C4-2B (cell line): ENCODE measurements around the gene PYROXD2.
A peak's percentile ranks its signal among the peaks of the same experiment; 100 is the strongest.

Experiments
- H3K27ac ChIP-seq: fragments of 450-650 bp; 2 replicates; pipeline ENCODE4 v1.5.1; 2017
- CTCF ChIP-seq: fragments of 450-650 bp; conservative IDR thresholded peaks from 2 replicates; pipeline ENCODE4 v1.5.1; 2017; ENCODE audit warnings: mild to moderate bottlenecking
- ZFX ChIP-seq: fragments of 450-650 bp; IDR thresholded peaks from 2 replicates; pipeline ENCODE4 v1.6.1; 2017

PYROXD2 gene

GRCh38 chr10:98367604-98368451 lies 47.2 kb downstream of the PYROXD2 start:
- no peak for TF ChIP-seq CTCF
- TF ChIP-seq ZFX, result no peak
- H3K27ac ChIP-seq, result no peak overlapping the region

GRCh38 chr10:98366062-98366530 lies 48.9 kb downstream of the PYROXD2 start:
- TF ChIP-seq CTCF, result no peak
- no peak for TF ChIP-seq ZFX

GRCh38 chr10:98365406-98366061 lies 49.4 kb downstream of the PYROXD2 start:
- TF ChIP-seq ZFX, result no peak
- TF ChIP-seq CTCF, result no peak
- no peak overlapping the region for H3K27ac ChIP-seq

More at GRCh38 chr10:98366062-98366530, 48.9 kb downstream of the PYROXD2 start:
- no peak overlapping the region for H3K27ac ChIP-seq

GRCh38 chr10:98364432-98365102 lies 50.4 kb downstream of the PYROXD2 start:
- TF ChIP-seq CTCF (no peak), ZFX (no peak)
- peak overlapping the region; percentile 47; the same call in 1 of the 2 replicates for H3K27ac ChIP-seq

GRCh38 chr10:98363220-98363619 lies 51.8 kb downstream of the PYROXD2 start:
- peak overlapping the region; percentile 47 for H3K27ac ChIP-seq

GRCh38 chr10:98361131-98362025 lies 53.6 kb downstream of the PYROXD2 start:
- no peak for TF ChIP-seq CTCF
- TF ChIP-seq ZFX, result no peak
- no peak overlapping the region for H3K27ac ChIP-seq

More at GRCh38 chr10:98363220-98363619, 51.8 kb downstream of the PYROXD2 start:
- TF ChIP-seq ZFX, result no peak
- no peak for TF ChIP-seq CTCF
